ENCODE results near the gene ALG6. TPM values are rescaled to one million over a fixed set of nuclear protein-coding genes. Genes with fewer than 3 reads are reported as not detected.
"Not testable (repeated sequence)": the region's sequence is repeated elsewhere in the genome, so short reads cannot be mapped to it uniquely, and the experiment has no call there.

Gene ALG6
- total RNA-seq, 1 donor from 2014 or later = 8.4 TPM

GRCh38 chr1:63461661-63462230 is 94.3 kb downstream of the ALG6 start:
- Mint-ChIP-seq H3K4me3 (ENCODE audit: unreplicated experiment) (no peak overlapping the region), H3K36me3 (ENCODE audit: unreplicated experiment) (peaks cover 11% of the 10 kb centered on the region), H3K4me1 (ENCODE audit: low read depth, unreplicated experiment) (no peaks in the 10 kb centered on the region), H3K27ac (ENCODE audit: unreplicated experiment) (no peak overlapping the region), H3K9me3 (ENCODE audit: unreplicated experiment) (no peaks in the 10 kb centered on the region), H3K27me3 (ENCODE audit: unreplicated experiment) (no peaks in the 10 kb centered on the region)
- TF ChIP-seq CTCF (IDR thresholded peaks at IDR 0.05; ENCODE audit: partially characterized antibody, unreplicated experiment) = no peak
- no peak for DNase-seq

GRCh38 chr1:63463248-63463647 is 95.8 kb downstream of the ALG6 start:
- Mint-ChIP-seq H3K4me3 (ENCODE audit: unreplicated experiment) (no peak overlapping the region), H3K4me1 (ENCODE audit: low read depth, unreplicated experiment) (no peaks in the 10 kb centered on the region), H3K27ac (ENCODE audit: unreplicated experiment) (no peak overlapping the region), H3K9me3 (ENCODE audit: unreplicated experiment) (no peaks in the 10 kb centered on the region), H3K36me3 (ENCODE audit: unreplicated experiment) (peaks cover 11% of the 10 kb centered on the region), H3K27me3 (ENCODE audit: unreplicated experiment) (no peaks in the 10 kb centered on the region)
- DNase-seq = no peak
- no peak for TF ChIP-seq CTCF (IDR thresholded peaks at IDR 0.05; ENCODE audit: partially characterized antibody, unreplicated experiment)

GRCh38 chr1:63466181-63466580 is 98.8 kb downstream of the ALG6 start:
- no peak overlapping the region for H3K27ac Mint-ChIP-seq (ENCODE audit: unreplicated experiment)
- no peak for TF ChIP-seq CTCF (IDR thresholded peaks at IDR 0.05; ENCODE audit: partially characterized antibody, unreplicated experiment)
- no peaks in the 10 kb centered on the region for H3K27me3 Mint-ChIP-seq (ENCODE audit: unreplicated experiment)
- no peaks in the 10 kb centered on the region for H3K9me3 Mint-ChIP-seq (ENCODE audit: unreplicated experiment)
- no peak overlapping the region for H3K4me3 Mint-ChIP-seq (ENCODE audit: unreplicated experiment)
- peaks cover 11% of the 10 kb centered on the region for H3K36me3 Mint-ChIP-seq (ENCODE audit: unreplicated experiment)
- no peaks in the 10 kb centered on the region for H3K4me1 Mint-ChIP-seq (ENCODE audit: low read depth, unreplicated experiment)
- DNase-seq = no peak

- H3K36me3 Mint-ChIP-seq (ENCODE audit: unreplicated experiment) = peaks cover 8% of the 10 kb centered on the region
- H3K4me1 Mint-ChIP-seq (ENCODE audit: low read depth, unreplicated experiment) = no peaks in the 10 kb centered on the region
- H3K4me3 Mint-ChIP-seq (ENCODE audit: unreplicated experiment) = no peak overlapping the region
- no peaks in the 10 kb centered on the region for H3K27me3 Mint-ChIP-seq (ENCODE audit: unreplicated experiment)
- H3K9me3 Mint-ChIP-seq (ENCODE audit: unreplicated experiment) = no peaks in the 10 kb centered on the region
- no peak overlapping the region for H3K27ac Mint-ChIP-seq (ENCODE audit: unreplicated experiment)
- no peak for DNase-seq
- TF ChIP-seq CTCF (IDR thresholded peaks at IDR 0.05; ENCODE audit: partially characterized antibody, unreplicated experiment) = no peak
These were observed 99.3 kb downstream of the ALG6 start for GRCh38 chr1:63466759-63467158.

- DNase-seq = not testable (repeated sequence)
These were observed 101.3 kb downstream of the ALG6 start for GRCh38 chr1:63468683-63469082.

More at GRCh38 chr1:63468683-63469082, 101.3 kb downstream of the ALG6 start:
- H3K27me3 Mint-ChIP-seq (ENCODE audit: unreplicated experiment); H3K4me3 Mint-ChIP-seq (ENCODE audit: unreplicated experiment); H3K4me1 Mint-ChIP-seq (ENCODE audit: low read depth, unreplicated experiment); H3K36me3 Mint-ChIP-seq (ENCODE audit: unreplicated experiment); H3K9me3 Mint-ChIP-seq (ENCODE audit: unreplicated experiment); H3K27ac Mint-ChIP-seq (ENCODE audit: unreplicated experiment): not testable (repeated sequence)

Measured in glutamatergic neuron (in vitro differentiated cells).